HEK293 (cell line): ENCODE results near the gene MRTFB.

ENCODE experiments used
- CTCF ChIA-PET: fragments of 350-600 bp; formaldehyde crosslinking; extraction: SDS; loops from one replicate; lab custom pipeline; 2021; ENCODE audit warnings: antibody characterized with exemption; lab: Yijun Ruan, JAX
- POLR2A ChIA-PET: fragments of 300-600 bp; formaldehyde crosslinking; extraction: SDS; loops from one replicate; lab custom pipeline; 2020; ENCODE audit warnings: antibody characterized with exemption, inconsistent platforms; lab: Yijun Ruan, JAX
- H3K27ac ChIP-seq: fragments of 200-500 bp; sonication (Bioruptor generic); 2 replicates; pipeline ENCODE4 v1.5.1; 2014; ENCODE audit warnings: low read depth, low read length, control low read depth, inconsistent platforms; ENCODE audit errors: extremely low read depth
- H3K36me3 ChIP-seq, 2 experiments: fragments of 200-500 bp in 1 of 2; sonication (Bioruptor generic) in 1 of 2; 1 replicate in 1 of 2; 2 replicates in 1 of 2; pipeline ENCODE4 v1.5.1; 2014 to 2017; ENCODE audit warnings: inconsistent platforms in 2 of 2, low read length in 2 of 2; ENCODE audit not compliant: control insufficient read depth in 2 of 2, insufficient read depth in 1 of 2
- H3K4me1 ChIP-seq: fragments of 200-500 bp; sonication (Bioruptor generic); 2 replicates; pipeline ENCODE4 v1.5.1; 2014; ENCODE audit warnings: mild to moderate bottlenecking, low read length, inconsistent platforms; ENCODE audit not compliant: control insufficient read depth, insufficient read depth
- H3K4me3 ChIP-seq: 2 replicates; pipeline ENCODE4 v1.5.1; 2011; ENCODE audit warnings: low read depth, mild to moderate bottlenecking, control low read depth, low read length, moderate library complexity
- H3K9me3 ChIP-seq: fragments of 200-500 bp; sonication (Bioruptor generic); 2 replicates; pipeline ENCODE4 v1.5.1; 2014; ENCODE audit warnings: low read depth, low read length, inconsistent platforms; ENCODE audit not compliant: control insufficient read depth, insufficient read depth
- EGR2 ChIP-seq: fragments of 450-650 bp; formaldehyde crosslinking; IDR thresholded peaks from 2 replicates; pipeline ENCODE4 v1.5.1; 2016; ENCODE audit warnings: low read depth, missing biosample characterization, missing genetic modification characterization
- ELK4 ChIP-seq: IDR thresholded peaks from 2 replicates; pipeline ENCODE4 v1.6.1; 2011; ENCODE audit warnings: mild to moderate bottlenecking, low read depth, low read length, borderline replicate concordance
- HOXD13 ChIP-seq: sonication (generic); formaldehyde crosslinking; IDR thresholded peaks from 2 replicates; pipeline ENCODE4 v1.8.0; 2022; ENCODE audit warnings: missing genetic modification reagents, borderline replicate concordance
- ZBTB44 ChIP-seq: fragments of 450-650 bp; IDR thresholded peaks from 2 replicates; pipeline ENCODE4 v1.5.1; 2018; ENCODE audit warnings: missing biosample characterization, mild to moderate bottlenecking, missing genetic modification characterization
- ZNF223 ChIP-seq: fragments of 450-650 bp; formaldehyde crosslinking; IDR thresholded peaks from 2 replicates; pipeline ENCODE4 v1.5.1; 2016; ENCODE audit warnings: missing biosample characterization, missing genetic modification characterization
- ZNF37A ChIP-seq: fragments of 450-650 bp; IDR thresholded peaks from 2 replicates; pipeline ENCODE4 v1.5.1; 2018; ENCODE audit warnings: missing biosample characterization, missing genetic modification characterization
- ZNF48 ChIP-seq: fragments of 450-650 bp; formaldehyde crosslinking; IDR thresholded peaks from 2 replicates; pipeline ENCODE4 v1.5.1; 2016; ENCODE audit warnings: missing biosample characterization, missing genetic modification characterization
- ZNF488 ChIP-seq: fragments of 450-650 bp; formaldehyde crosslinking; IDR thresholded peaks from 2 replicates; pipeline ENCODE4 v1.5.1; 2016; ENCODE audit warnings: missing biosample characterization, missing genetic modification characterization
- ZNF571 ChIP-seq: fragments of 450-650 bp; formaldehyde crosslinking; IDR thresholded peaks from 2 replicates; pipeline ENCODE4 v1.5.0; 2017; ENCODE audit warnings: missing biosample characterization, missing genetic modification characterization
- ZNF600 ChIP-seq: fragments of 450-650 bp; formaldehyde crosslinking; IDR thresholded peaks from 2 replicates; pipeline ENCODE4 v1.5.1; 2016; ENCODE audit warnings: missing biosample characterization, missing genetic modification characterization
- ZNF670 ChIP-seq: fragments of 450-650 bp; formaldehyde crosslinking; IDR thresholded peaks from 2 replicates; pipeline ENCODE4 v1.5.1; 2016; ENCODE audit warnings: missing biosample characterization, missing genetic modification characterization, low read depth
- ZNF677 ChIP-seq: fragments of 450-650 bp; IDR thresholded peaks from 2 replicates; pipeline ENCODE4 v1.5.0; 2018; ENCODE audit warnings: missing biosample characterization, mild to moderate bottlenecking, missing genetic modification characterization, moderate library complexity
- ZNF792 ChIP-seq: fragments of 450-650 bp; formaldehyde crosslinking; IDR thresholded peaks from 2 replicates; pipeline ENCODE4 v1.5.1; 2016; ENCODE audit warnings: missing biosample characterization, missing genetic modification characterization
- TF ChIP-seq, protein P1 (sequence below): fragments of 450-650 bp; formaldehyde crosslinking; IDR thresholded peaks from 2 replicates; pipeline ENCODE4 v1.5.1; 2016; ENCODE audit warnings: missing biosample characterization, missing genetic modification characterization

MRTFB gene

GRCh38 chr16:14050291-14051027 lies 20.7 kb upstream of the MRTFB start:
- Histone ChIP-seq H3K9me3 (no peaks in the 10 kb centered on the region), H3K4me3 (no peak overlapping the region), H3K36me3 (no peaks in the 10 kb centered on the region), H3K4me1 (no peaks in the 10 kb centered on the region), H3K27ac (no peak overlapping the region)
- no peak for TF ChIP-seq HOXD13 (CRISPR knock-in tag)
- peak; percentile 24; the same call in 1 of the 2 replicates for TF ChIP-seq EGR2 (tag by site-specific recombination)
- POLR2A ChIA-PET = no interaction called here
- CTCF ChIA-PET = no interaction called here

DNA sequence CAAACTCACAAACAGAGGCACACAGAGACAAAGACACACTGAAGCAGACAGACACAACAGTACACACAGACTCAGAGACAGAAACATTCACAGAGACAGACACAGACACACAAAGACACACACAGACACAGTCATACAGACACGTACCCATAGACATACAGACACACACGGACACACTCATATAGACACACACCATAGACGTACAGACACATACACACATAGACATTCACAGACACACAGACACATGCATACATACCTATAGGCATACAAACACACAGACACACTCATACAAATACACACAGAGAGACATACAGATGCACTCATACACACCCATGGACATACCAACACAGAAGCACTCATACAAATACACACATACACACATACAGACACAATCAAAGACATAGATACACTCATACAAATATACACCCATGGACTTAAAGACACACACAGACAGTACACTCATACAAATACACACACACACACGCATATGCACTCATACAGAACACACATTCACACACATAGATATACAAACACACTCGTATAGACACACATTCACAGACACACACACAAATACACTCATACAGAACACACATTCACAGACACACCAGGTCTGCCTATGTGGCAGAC lies 19.9 kb upstream of the MRTFB start:
- Histone ChIP-seq H3K4me3 (no peak overlapping the region), H3K9me3 (no peaks in the 10 kb centered on the region), H3K36me3 (no peaks in the 10 kb centered on the region), H3K4me1 (no peaks in the 10 kb centered on the region), H3K27ac (no peak overlapping the region)
- ChIA-PET CTCF (interaction anchor here (0.6 to 1.0 kb wide), 2 partner anchors 90 to 128 kb away, joined by 3 read pairs; no protein-coding TSS in a partner anchor), POLR2A (no interaction called here)
- TF ChIP-seq ZNF48 (tag by site-specific recombination) (no peak), ZNF37A (tag by site-specific recombination) (no peak), ZNF488 (tag by site-specific recombination) (no peak), ZNF677 (tag by site-specific recombination) (no peak), ZNF571 (0 out of 2 replicates have a peak, but pooled peaks have one; percentile 47), ZNF670 (tag by site-specific recombination) (0 out of 2 replicates have a peak, but pooled peaks have one; percentile 69)
- TF ChIP-seq, protein P1, sequence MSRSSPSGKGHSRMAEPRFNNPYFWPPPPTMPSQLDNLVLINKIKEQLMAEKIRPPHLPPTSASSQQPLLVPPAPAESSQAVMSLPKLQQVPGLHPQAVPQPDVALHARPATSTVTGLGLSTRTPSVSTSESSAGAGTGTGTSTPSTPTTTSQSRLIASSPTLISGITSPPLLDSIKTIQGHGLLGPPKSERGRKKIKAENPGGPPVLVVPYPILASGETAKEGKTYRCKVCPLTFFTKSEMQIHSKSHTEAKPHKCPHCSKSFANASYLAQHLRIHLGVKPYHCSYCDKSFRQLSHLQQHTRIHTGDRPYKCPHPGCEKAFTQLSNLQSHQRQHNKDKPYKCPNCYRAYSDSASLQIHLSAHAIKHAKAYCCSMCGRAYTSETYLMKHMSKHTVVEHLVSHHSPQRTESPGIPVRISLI (tag by site-specific recombination) = no peak

DNA sequence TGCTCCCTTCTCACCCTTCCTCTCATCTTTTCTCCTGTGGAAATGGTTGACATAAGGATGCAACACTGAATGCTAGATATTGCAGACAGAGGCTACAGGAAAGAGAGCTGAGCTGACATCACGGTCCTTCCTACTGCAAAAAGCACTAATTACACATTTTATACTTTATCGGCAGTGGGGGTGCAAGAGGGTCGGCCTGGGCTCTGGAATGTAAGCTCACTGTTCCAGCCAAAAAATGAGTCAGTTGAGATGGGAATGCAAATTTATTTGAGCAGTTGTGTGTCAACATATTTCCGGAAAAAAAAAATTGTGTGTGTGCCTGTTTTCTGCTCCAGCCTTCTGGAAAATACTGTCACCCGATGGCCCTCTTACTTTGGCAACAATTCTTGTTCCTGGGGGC lies 14.1 kb upstream of the MRTFB start:
- ChIA-PET POLR2A (no interaction called here), CTCF (interaction anchor here (0.6 kb wide), 1 partner anchor 81 kb away, joined by 3 read pairs; no protein-coding TSS in a partner anchor)
- Histone ChIP-seq H3K4me1 (no peaks in the 10 kb centered on the region), H3K9me3 (no peaks in the 10 kb centered on the region), H3K27ac (no peak overlapping the region), H3K36me3 (no peaks in the 10 kb centered on the region), H3K4me3 (no peak overlapping the region)
- TF ChIP-seq ZNF223 = no peak
- TF ChIP-seq ZNF600 = no peak
- no peak for TF ChIP-seq ELK4
- TF ChIP-seq ZBTB44 (tag by site-specific recombination) = no peak
- TF ChIP-seq ZNF792 = no peak
- TF ChIP-seq, all 188 proteins: peak for 0
